Gastrocnemius medialis (tissue), 4 donors: ENCODE measurements around the gene SORD.

ENCODE experiments used
- POLR2A ChIP-seq, 2 donors: fragments of 450-650 bp; IDR thresholded peaks; one replicate each; pipeline ENCODE4 v1.6.1; 2017; ENCODE audit warnings: antibody characterized with exemption in 2 of 2, mild to moderate bottlenecking in 2 of 2, moderate library complexity in 2 of 2
- TF ChIP-seq, protein P1 (sequence below), 5 experiments: fragments of 450-650 bp in 3 of 5; fragments of 200-600 bp in 2 of 5; sonication (generic) in 2 of 5; IDR thresholded peaks in 4 of 5; conservative IDR thresholded peaks in 1 of 5; 1 replicate in 4 of 5; 2 replicates in 1 of 5; pipeline ENCODE4 v1.5.1; 2016 to 2019; ENCODE audit warnings: antibody characterized with exemption in 5 of 5, mild to moderate bottlenecking in 3 of 5, moderate library complexity in 3 of 5

DNA sequence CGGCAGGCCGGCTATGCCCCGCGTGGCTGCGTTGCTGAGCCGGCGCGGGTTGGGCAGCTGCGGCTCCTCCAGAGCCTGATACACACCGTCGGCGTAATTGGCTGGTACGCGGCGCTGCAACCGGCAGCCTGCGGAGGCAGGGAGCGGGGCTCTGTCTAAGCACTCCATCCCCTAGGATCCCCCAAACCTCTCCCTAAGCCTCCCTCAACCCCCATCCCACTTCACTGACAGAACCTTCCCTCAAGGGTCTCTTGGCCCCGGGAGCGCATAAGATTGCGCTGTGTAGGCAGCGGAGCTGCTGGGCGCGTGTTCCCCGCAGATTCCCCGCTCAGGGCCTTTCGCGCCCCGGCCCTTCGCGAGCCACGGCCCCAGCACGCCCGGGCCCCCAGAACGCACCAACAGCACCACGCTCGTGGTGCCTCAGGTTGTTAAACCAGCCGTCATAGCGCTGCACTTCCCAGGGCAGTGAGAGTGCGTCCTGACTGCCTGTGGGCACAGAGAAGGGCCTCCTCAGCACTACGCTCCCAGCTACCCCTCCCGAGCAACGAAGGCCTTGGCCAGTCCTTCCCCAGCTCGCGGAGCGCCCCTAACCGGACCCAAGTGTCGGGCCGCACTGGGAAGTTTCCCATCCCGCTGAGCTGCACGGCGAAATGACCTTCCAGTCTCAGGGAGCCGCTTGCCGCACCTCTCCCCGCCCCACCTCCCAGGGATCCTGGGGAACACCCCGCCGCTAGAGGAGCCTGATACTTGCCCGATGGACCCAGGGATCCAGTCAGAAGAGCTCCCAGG is 89.8 kb downstream of the SORD start:
- TF ChIP-seq, protein P1, sequence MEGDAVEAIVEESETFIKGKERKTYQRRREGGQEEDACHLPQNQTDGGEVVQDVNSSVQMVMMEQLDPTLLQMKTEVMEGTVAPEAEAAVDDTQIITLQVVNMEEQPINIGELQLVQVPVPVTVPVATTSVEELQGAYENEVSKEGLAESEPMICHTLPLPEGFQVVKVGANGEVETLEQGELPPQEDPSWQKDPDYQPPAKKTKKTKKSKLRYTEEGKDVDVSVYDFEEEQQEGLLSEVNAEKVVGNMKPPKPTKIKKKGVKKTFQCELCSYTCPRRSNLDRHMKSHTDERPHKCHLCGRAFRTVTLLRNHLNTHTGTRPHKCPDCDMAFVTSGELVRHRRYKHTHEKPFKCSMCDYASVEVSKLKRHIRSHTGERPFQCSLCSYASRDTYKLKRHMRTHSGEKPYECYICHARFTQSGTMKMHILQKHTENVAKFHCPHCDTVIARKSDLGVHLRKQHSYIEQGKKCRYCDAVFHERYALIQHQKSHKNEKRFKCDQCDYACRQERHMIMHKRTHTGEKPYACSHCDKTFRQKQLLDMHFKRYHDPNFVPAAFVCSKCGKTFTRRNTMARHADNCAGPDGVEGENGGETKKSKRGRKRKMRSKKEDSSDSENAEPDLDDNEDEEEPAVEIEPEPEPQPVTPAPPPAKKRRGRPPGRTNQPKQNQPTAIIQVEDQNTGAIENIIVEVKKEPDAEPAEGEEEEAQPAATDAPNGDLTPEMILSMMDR (IDR thresholded peaks at IDR 0.05 in 4 of 5, conservative IDR thresholded peaks at IDR 0.05 in 1 of 5): no peak
- TF ChIP-seq POLR2A (IDR thresholded peaks at IDR 0.05): no peak
